HG03571 (cell line): ENCODE measurements around the gene DRG2.

ENCODE experiments used
- ATAC-seq: cut with Tn5 transposase; IDR thresholded peaks from one replicate; pipeline ENCODE4 v1.9.1; 2021; ENCODE audit not compliant: unreplicated experiment

Gene DRG2

DNA sequence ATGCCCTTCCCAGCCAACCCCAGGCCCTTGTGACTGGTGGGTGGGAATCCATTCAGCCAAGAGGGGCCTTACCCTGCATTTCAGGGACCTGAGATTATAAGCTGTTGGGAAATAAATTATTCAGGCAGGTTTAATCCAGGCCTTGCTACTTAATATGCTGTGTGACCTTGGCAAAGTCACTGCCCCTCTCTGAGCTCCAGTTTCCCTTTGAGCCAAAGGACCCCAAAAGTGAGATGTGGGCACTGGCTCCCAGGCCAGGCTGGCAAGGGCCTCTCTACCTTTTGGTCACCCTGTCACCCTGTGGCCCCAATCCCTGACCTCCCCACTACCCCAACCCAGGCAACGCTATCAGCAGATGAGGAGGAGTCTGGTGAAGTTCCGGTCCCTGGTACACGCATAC, 54.7 kb downstream of the DRG2 start:
- no peak for ATAC-seq

DNA sequence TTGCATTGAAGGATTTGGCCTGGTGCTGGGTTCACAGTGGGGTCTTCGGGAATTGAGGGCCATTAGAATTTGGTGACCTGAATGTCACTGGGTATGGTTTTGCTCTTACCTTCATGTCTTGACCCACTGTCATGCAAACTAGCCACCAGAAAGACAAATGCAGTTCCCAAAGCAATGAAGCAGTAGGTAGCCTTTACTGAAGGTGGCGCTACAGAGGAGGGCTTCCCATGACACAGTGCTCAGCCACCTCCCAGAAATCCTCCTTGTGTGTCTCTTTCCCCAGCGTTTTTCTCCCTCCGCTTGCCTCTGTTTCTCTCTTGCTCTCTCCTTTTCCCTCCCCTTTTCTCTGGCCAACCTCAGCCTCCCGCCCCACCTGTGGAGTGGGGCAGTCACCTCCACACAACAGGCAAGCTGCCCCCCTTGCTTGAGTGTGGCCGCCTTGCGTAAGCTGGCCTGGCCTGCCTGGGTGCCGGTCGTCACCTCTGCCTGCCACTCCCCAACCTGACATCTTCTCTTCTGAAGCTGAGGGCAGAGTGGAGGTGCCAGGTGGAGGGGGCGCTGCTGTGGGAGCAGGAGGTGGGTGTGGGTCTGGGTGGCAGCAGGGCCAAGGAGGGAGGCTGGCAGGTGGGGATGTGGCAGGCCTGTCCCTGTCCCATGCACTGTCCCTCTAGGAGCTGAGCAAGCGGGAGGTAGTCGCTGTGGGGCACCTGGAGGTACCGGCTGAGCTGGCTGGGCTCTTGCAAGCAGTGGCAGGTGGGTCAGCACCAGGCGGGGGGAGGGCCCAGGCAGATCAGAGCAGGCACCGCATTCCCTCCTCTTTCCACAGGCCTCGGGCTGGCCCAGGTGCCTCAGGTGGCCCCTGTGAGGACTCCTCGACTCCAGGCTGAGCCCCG, 55.5 kb downstream of the DRG2 start:
- ATAC-seq = no peak

- no peak for ATAC-seq
Measured at GRCh38 chr17:18144261-18144660, 56.5 kb downstream of the DRG2 start.

- no peak for ATAC-seq
Measured at GRCh38 chr17:18144855-18145254, 57.1 kb downstream of the DRG2 start.

GRCh38 chr17:18145811-18146210, 58.1 kb downstream of the DRG2 start:
- no peak for ATAC-seq

DNA sequence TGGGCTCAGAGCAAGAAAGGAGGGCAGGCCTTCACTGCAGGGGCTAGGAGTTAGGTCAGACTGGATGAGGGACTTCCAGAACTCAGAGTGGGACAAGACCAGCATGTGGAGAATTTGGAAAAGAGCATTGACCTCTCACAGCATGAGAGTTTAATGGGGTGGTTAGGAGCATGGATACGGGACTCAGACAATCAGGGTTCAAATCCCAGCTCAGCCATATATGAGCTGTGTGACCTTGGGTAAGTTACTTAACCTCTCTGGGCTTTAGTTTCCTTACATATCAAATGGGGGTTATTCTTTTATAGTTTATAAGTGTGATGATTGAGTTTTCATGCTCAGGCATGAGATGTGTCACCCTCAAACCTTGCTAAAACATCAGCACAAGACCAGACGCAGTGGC, 58.5 kb downstream of the DRG2 start:
- ATAC-seq = no peak

DNA sequence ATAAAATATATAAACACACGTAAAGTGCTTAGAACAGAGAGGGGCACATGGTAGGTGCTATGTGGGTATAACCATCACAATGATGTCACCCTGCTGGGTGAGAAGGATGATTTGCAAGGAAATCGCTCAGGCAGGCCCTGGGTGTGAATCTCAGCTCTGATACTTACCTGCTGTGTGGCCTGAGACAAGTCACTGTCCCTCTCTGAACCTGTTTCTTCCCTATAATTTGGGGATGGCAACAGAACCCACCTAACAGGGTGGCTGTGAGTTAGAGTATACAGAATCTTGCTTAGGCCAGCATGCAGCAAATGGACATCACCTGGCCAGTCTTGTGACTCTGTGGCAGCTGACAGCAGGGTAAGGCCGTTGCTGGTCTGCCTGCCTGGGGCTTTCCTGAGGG, 59.2 kb downstream of the DRG2 start:
- ATAC-seq = no peak

GRCh38 chr17:18148586-18148985, 60.8 kb downstream of the DRG2 start:
- no peak for ATAC-seq

- no peak for ATAC-seq
Measured at GRCh38 chr17:18151290-18151689, 63.5 kb downstream of the DRG2 start.

DNA sequence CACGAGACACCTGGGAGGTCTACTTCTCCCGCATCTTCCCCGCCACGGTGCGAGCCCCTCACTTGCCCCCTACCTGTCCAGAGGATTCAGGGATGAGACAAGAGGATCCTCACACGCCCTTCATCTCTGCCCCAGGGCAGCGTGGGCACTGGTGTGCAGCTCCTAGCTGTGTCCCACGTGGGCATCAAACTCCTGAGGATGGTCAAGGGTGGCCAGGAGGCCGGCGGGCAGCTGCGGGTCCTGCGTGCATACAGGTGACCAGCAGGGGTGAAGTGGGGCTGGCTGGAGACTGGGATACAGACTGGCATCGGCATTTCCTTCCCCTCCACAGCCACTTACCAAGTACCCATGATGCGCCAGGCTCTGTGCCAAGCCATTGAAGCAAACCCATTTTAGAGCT, 67.4 kb downstream of the DRG2 start:
- ATAC-seq = no peak

DNA sequence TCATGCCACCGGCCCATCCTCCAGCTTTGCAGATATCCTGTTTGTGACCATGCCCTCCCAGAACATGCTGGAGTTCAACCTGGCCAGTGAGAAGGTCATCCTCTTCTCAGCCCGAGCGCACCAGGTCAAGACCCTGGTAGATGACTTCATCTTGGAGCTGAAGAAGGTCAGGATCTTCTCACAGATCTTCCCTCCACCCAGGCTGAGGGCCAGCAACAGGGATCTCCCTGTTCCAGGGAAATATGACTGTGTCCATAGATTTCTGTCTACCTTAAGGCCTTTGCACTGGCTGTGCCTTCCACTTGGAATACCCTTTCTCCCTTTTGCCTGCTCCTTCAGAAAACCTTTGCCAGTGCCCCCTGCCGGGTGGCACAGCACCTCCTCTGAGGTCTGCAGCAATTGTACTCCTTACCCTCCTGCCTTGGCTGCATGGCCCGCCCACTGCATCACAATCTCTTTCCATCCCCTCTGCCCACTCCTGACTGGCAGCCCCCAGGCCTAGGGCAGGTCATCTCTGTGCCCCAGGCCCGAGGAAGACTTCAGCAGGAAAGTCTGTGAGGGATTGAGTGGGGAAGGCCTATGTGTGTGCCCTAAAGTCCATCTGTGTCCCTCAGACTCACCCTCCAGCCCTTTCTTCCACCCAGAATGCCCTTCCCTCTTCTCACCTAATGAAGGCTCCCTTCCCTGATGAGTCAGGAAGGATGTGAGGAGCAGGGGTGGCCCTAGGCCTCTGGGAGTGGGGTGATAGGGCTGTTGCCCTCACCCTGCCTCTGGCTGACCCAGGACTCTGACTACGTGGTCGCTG, 68.6 kb downstream of the DRG2 start:
- no peak for ATAC-seq

DNA sequence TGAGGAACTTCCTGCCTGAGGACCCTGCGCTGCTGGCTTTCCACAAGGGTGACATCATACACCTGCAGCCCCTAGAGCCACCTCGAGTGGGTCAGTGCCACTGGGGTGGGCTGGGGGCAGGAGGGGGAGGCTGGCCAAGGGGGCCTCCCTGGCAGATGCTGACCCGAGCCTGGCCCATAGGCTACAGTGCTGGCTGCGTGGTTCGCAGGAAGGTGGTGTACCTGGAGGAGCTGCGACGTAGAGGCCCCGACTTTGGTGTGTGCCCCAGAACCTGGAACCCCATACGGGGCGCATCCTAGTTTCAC, 69.2 kb downstream of the DRG2 start:
- ATAC-seq = no peak
